SU-DHL-6 (cell line): ENCODE data around the gene AGAP1.

Experiments used
- CTCF ChIP-seq: fragments of 200-600 bp; sonication (generic); IDR thresholded peaks from one replicate; pipeline ENCODE4 v1.5.1; 2017; ENCODE audit warnings: antibody characterized with exemption, mild to moderate bottlenecking, low read length, moderate library complexity; ENCODE audit not compliant: insufficient read depth, poor library complexity, severe bottlenecking
- EZH2phosphoT487 ChIP-seq: fragments of 200-600 bp; sonication (generic), shearing (Covaris generic); conservative IDR thresholded peaks from 2 replicates; pipeline ENCODE4 v1.6.1; 2018; ENCODE audit warnings: mild to moderate bottlenecking, antibody characterized with exemption, low read length, moderate library complexity, mixed read lengths

GRCh38 chr2:236025892-236026291 is 532.0 kb downstream of the AGAP1 start:
- TF ChIP-seq CTCF (no peak), EZH2phosphoT487 (no peak)
